ENCODE data around the gene UCN3. TPM values are rescaled to one million over a fixed set of nuclear protein-coding genes. Genes with fewer than 3 reads are reported as not detected.

The UCN3 gene
- total and polyA plus RNA-seq, 10 of the 15 experiments (the other 5 are each of a cell fraction or from before 2014, with no cell fraction given) = not detected

- CTCF ChIA-PET = no interaction called here
- no peaks in the 10 kb centered on the region; a peak in 1 of 4 replicates for H3K36me3 ChIP-seq (ENCODE audit: control insufficient read depth in 2 of 2, insufficient read depth in 2 of 2, low read length in 1 of 2)
- ATAC-seq (no peak), FAIRE-seq (no peak), DNase-seq (ENCODE audit: low read depth, low spot score) (no peak)
- no peak overlapping the region for H3K27ac ChIP-seq (ENCODE audit: control insufficient read depth, insufficient read depth)
- no peak overlapping the region for H3K9ac ChIP-seq (ENCODE audit: control insufficient read depth, insufficient read depth, low read length)
- intact Hi-C loops (cut with micrococcal nuclease; ENCODE audit: unreplicated experiment) (no loop called here), in situ Hi-C loops (cut with MboI) (no loop called here)
- H4K20me1 ChIP-seq (ENCODE audit: control insufficient read depth, insufficient read depth) = no peaks in the 10 kb centered on the region
- no peaks in the 10 kb centered on the region for H3K4me1 ChIP-seq (ENCODE audit: control insufficient read depth, insufficient read depth, low read length)
- RAD21 ChIA-PET (ENCODE audit: unreplicated experiment) = no interaction called here
- H3K9me3 ChIP-seq (replicated peaks; ENCODE audit: control insufficient read depth, insufficient read depth, low read length) = no peaks in the 10 kb centered on the region
- H3K4me3 ChIP-seq = no peak overlapping the region
- H3K27me3 ChIP-seq (replicated peaks in 1 of 2; ENCODE audit: control insufficient read depth in 2 of 2, insufficient read depth in 2 of 2, low read length in 1 of 2) = no peaks in the 10 kb centered on the region; a peak in 1 of 4 replicates
- no peak for TF ChIP-seq NR2F1 (conservative IDR thresholded peaks at IDR 0.05)
- H3K79me2 ChIP-seq (ENCODE audit: control insufficient read depth, insufficient read depth, low read length) = no peaks in the 10 kb centered on the region
- H2AFZ ChIP-seq (ENCODE audit: control insufficient read depth, low read depth, low read length) = no peak overlapping the region
- BruUV-seq (replicated peaks) = no TSS peak
- no peak overlapping the region for H3K4me2 ChIP-seq (ENCODE audit: control insufficient read depth, insufficient read depth)
- WGBS (ENCODE audit: insufficient coverage, insufficient replicate concordance, low lambda C conversion rate, missing lambda C conversion rate) = 2% methylated on average over 4 of the region's 4 CpGs
- POLR2A ChIA-PET = no interaction called here
- SMC1A ChIA-PET (ENCODE audit: uncharacterized antibody, unreplicated experiment) = no interaction called here
These were observed 41.3 kb upstream of the UCN3 start for GRCh38 chr10:5323446-5323845.

GRCh38 chr10:5325076-5325475 lies 39.7 kb upstream of the UCN3 start:
- 10% methylated on average over 6 of the region's 6 CpGs for WGBS (ENCODE audit: insufficient coverage, insufficient replicate concordance, low lambda C conversion rate, missing lambda C conversion rate)
- DNase-seq (ENCODE audit: low read depth, low spot score) (no peak), FAIRE-seq (no peak), ATAC-seq (no peak)
- Histone ChIP-seq H3K27ac (ENCODE audit: control insufficient read depth, insufficient read depth) (no peak overlapping the region), H3K36me3 (ENCODE audit: control insufficient read depth in 2 of 2, insufficient read depth in 2 of 2, low read length in 1 of 2) (no peaks in the 10 kb centered on the region; a peak in 1 of 4 replicates), H3K9ac (ENCODE audit: control insufficient read depth, insufficient read depth, low read length) (no peak overlapping the region), H3K4me2 (ENCODE audit: control insufficient read depth, insufficient read depth) (no peak overlapping the region), H2AFZ (ENCODE audit: control insufficient read depth, low read depth, low read length) (no peak overlapping the region), H3K9me3 (replicated peaks; ENCODE audit: control insufficient read depth, insufficient read depth, low read length) (no peaks in the 10 kb centered on the region), H3K4me3 (no peak overlapping the region), H4K20me1 (ENCODE audit: control insufficient read depth, insufficient read depth) (no peaks in the 10 kb centered on the region), H3K79me2 (ENCODE audit: control insufficient read depth, insufficient read depth, low read length) (no peaks in the 10 kb centered on the region), H3K4me1 (ENCODE audit: control insufficient read depth, insufficient read depth, low read length) (no peaks in the 10 kb centered on the region), H3K27me3 (replicated peaks in 1 of 2; ENCODE audit: control insufficient read depth in 2 of 2, insufficient read depth in 2 of 2, low read length in 1 of 2) (no peaks in the 10 kb centered on the region; a peak in 1 of 4 replicates)
- in situ Hi-C loops (cut with MboI) = no loop called here
- intact Hi-C loops (cut with micrococcal nuclease; ENCODE audit: unreplicated experiment) = no loop called here
- CTCF ChIA-PET = no interaction called here
- TF ChIP-seq SIN3A (IDR thresholded peaks at IDR 0.05; ENCODE audit: low read depth, low read length) (no peak), CBX3 (IDR thresholded peaks at IDR 0.05; ENCODE audit: borderline replicate concordance, low read depth) (no peak), YBX1 (IDR thresholded peaks at IDR 0.05) (no peak)
- no TSS peak for BruUV-seq (replicated peaks)
- SMC1A ChIA-PET (ENCODE audit: uncharacterized antibody, unreplicated experiment) = no interaction called here
- POLR2A ChIA-PET = no interaction called here
- RAD21 ChIA-PET (ENCODE audit: unreplicated experiment) = no interaction called here

Data from GM12878 (cell line).